Activated CD8-positive, alpha-beta T cell treated with anti-CD3 and anti-CD28 coated beads for 36 hours (primary cell): ENCODE data around the gene TCTN1. TPM values are rescaled to one million over a fixed set of nuclear protein-coding genes. Genes with fewer than 3 reads are reported as not detected.
A peak's percentile ranks its signal among the peaks of the same experiment; 100 is the strongest.

Source experiments
- ATAC-seq: fragments of 200-7000 bp; cut with Tn5 transposase; one replicate; pipeline ENCODE4 v1.10.0; 2021; ENCODE audit warnings: mild to moderate bottlenecking, moderate library complexity
- CTCF ChIA-PET: fragments of 350-600 bp; sonication (Branson Sonifier 250); formaldehyde crosslinking; loops from one replicate; lab custom pipeline; 2021; ENCODE audit warnings: antibody characterized with exemption; lab: Charles Lee
- POLR2A ChIA-PET: fragments of 350-600 bp; sonication (Branson Sonifier 250); formaldehyde crosslinking; loops from one replicate; lab custom pipeline; 2021; ENCODE audit warnings: antibody characterized with exemption; lab: Charles Lee
- DNase-seq: peaks from one replicate; pipeline ENCODE4 v3.0.0-alpha.2; 2020
- H3K27ac Mint-ChIP-seq: one replicate; pipeline ENCODE4 v1.8.0; 2021; ENCODE audit warnings: mild to moderate bottlenecking, mixed read lengths
- H3K27me3 Mint-ChIP-seq: one replicate; pipeline ENCODE4 v1.8.0; 2021; ENCODE audit warnings: mixed read lengths
- H3K36me3 Mint-ChIP-seq: one replicate; pipeline ENCODE4 v1.8.0; 2021; ENCODE audit warnings: low read depth, mixed read lengths
- H3K4me1 Mint-ChIP-seq: one replicate; pipeline ENCODE4 v1.8.0; 2021; ENCODE audit warnings: low read depth, mixed read lengths
- H3K4me3 Mint-ChIP-seq: one replicate; pipeline ENCODE4 v1.8.0; 2021; ENCODE audit warnings: mild to moderate bottlenecking, moderate library complexity, mixed read lengths
- H3K9me3 Mint-ChIP-seq: one replicate; pipeline ENCODE4 v1.8.0; 2021; ENCODE audit warnings: mixed read lengths
- intact Hi-C: fragments of 100-400 bp; cut with micrococcal nuclease; formaldehyde crosslinking; loops from one replicate; pipeline ENCODE4 v1.10.0; 2022
- total RNA-seq, 2 experiments: library from RNA; stranded (reverse); gene quantifications; one replicate each; pipeline ENCODE4 v1.2.3, GENCODE V29; 2021
- TF ChIP-seq, protein P1 (sequence below): fragments of 200-600 bp; IDR thresholded peaks from one replicate; pipeline ENCODE4 v1.8.0; 2022; ENCODE audit warnings: antibody characterized with exemption, mild to moderate bottlenecking

Gene TCTN1
- 1 to 10 TPM; 7.9 to 8.6 TPM for total RNA-seq

DNA sequence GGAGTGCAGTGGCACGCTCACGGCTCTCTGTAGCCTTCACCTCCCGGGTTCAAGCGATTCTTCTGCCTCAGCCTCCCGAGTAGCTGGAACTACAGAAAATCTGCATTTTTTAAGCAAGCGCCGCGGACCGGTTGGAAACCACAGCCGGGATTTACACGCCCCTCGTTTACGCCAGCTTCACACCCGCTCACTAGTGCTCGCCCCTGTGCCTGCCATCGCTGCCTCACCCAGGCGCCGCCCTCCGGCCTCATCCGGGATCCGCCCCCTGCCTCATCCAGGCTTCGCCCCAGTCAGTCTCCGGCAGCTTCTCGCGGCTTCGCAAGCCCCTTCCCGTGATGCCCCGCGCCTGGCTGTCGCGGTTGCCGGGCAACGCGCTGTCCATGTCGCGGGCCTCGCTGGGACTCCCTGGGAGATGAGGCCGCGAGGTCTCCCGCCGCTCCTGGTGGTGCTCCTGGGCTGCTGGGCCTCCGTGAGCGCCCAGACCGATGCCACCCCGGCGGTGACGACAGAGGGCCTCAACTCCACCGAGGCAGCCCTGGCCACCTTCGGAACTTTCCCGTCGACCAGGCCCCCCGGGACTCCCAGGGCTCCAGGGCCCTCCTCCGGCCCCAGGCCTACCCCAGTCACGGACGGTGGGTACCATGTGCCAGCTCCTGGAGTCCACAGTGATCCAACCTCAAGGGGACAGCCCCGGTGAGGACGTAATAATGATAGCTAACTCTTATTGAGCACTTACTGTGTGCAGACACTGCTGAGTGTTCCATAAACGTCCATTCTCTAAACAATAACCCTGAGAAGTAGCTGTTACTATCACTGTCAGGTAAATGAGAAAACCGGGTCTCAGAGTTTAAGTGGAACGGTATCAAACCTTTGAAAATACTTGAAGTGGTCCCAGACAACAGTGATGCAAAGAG lies at the start of gene TCTN1:
Gene TCTN1, plus strand, starts transcription at position 359 of the 914 bp plus-strand sequence. Its CDS starts 54 bp downstream, at position 413.
- Mint-ChIP-seq H3K4me1 (peaks cover 10% of the 10 kb centered on the region), H3K36me3 (no peaks in the 10 kb centered on the region), H3K27me3 (no peaks in the 10 kb centered on the region), H3K4me3 (peak within 1 kb of the TSS; percentile 83), H3K9me3 (no peaks in the 10 kb centered on the region), H3K27ac (peak within 1 kb of the TSS; percentile 86)
- CTCF ChIA-PET: interaction anchor here (0.7 to 7.0 kb wide), 9 partner anchors 13 to 213 kb away, joined by 3 to 53 read pairs (median 4); partner anchors contain the start of gene ARPC3
- POLR2A ChIA-PET: interaction anchor here (0.6 to 1.8 kb wide), 14 partner anchors 8 to 164 kb away, joined by 3 to 7 read pairs (median 3); partner anchors contain the start of genes ARPC3, FAM216A and GPN3
- ATAC-seq (peak; percentile 100), DNase-seq (peak; percentile 98)
- TF ChIP-seq, protein P1, sequence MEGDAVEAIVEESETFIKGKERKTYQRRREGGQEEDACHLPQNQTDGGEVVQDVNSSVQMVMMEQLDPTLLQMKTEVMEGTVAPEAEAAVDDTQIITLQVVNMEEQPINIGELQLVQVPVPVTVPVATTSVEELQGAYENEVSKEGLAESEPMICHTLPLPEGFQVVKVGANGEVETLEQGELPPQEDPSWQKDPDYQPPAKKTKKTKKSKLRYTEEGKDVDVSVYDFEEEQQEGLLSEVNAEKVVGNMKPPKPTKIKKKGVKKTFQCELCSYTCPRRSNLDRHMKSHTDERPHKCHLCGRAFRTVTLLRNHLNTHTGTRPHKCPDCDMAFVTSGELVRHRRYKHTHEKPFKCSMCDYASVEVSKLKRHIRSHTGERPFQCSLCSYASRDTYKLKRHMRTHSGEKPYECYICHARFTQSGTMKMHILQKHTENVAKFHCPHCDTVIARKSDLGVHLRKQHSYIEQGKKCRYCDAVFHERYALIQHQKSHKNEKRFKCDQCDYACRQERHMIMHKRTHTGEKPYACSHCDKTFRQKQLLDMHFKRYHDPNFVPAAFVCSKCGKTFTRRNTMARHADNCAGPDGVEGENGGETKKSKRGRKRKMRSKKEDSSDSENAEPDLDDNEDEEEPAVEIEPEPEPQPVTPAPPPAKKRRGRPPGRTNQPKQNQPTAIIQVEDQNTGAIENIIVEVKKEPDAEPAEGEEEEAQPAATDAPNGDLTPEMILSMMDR: no peak
- intact Hi-C loops: no loop called here

DNA sequence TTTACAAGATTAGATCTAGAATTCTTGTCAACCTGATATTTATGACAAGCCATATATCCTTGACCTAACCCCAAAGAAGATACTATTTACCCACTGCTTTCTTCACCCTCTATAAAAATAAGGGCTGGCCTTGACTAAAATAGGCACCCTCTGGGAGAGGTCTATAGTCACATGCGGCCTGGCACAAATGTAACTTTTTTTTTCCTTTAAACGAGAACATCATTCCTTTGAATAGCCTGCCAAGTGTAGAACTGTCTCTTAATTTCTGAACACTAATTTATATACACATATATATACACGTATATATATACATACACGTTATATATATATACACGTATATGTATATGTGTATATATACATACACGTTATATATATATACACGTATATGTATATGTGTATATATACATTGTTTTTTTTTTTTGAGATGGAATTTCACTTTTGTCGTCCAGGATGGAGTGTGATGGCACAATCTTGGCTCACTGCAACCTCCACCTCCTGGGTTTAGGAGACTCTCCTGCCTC lies 49.4 kb upstream of the TCTN1 start:
- intact Hi-C loops: no loop called here

DNA sequence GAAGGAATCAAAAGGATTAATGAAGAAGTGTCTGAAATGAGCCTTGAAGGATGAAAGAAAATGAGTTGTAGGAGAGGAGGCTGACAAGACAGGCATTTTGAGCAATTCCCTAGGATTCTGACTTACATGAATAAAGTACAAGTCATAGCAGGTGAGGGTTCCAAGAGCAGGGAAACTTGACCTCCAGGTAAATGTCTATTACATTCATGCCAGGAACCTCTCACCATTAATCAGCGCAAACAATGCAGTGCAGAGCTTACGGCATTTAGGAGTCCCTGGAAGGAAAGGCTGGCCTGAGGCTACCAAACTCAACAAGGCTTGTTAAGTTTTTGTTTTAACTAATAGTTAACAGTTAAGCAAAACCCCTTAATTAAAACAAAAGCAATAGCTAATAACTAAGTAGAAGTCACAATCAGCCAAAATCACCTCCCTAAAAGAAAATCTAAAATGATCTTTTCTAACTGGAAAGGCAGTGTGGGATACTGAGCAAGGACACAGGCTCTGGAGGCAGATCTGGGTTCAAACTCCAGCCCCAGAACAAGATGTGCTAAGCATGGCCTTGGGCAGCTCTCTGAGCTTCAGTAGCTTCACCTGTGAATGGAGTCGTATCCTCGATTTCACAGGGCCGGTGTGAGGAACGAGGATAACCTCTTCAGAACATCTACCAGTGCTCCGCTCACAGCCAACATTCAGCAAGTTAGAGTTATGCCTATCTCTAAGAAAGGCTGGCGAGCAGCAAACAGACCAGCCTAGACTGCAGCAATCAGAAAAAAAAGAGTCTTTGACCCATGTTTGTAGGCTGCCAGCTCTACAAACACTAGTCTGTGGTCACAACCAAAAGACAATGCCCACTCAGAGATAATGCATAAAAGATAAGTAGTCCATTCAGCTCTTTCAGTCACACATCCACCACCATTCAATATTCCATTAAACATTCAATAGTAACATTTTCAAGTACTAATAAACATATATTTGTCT lies 47.7 kb upstream of the TCTN1 start:
- H3K27ac Mint-ChIP-seq: peak overlapping the region; percentile 76
- ATAC-seq (no peak), DNase-seq (no peak)
- no peak overlapping the region for H3K4me3 Mint-ChIP-seq
- CTCF ChIA-PET: interaction anchor here (1.1 to 1.5 kb wide), 3 partner anchors 14 to 36 kb away, joined by 5 to 9 read pairs (median 5); no protein-coding TSS in a partner anchor
- POLR2A ChIA-PET: interaction anchor here (0.7 to 11.8 kb wide), 6 partner anchors 11 to 98 kb away, joined by 3 to 79 read pairs (median 3); partner anchors contain the start of gene FAM216A
- intact Hi-C loops: no loop called here
- H3K4me1 Mint-ChIP-seq: peaks cover 66% of the 10 kb centered on the region
- no peaks in the 10 kb centered on the region for H3K27me3 Mint-ChIP-seq
- peaks cover 7% of the 10 kb centered on the region for H3K9me3 Mint-ChIP-seq
- peaks cover 36% of the 10 kb centered on the region for H3K36me3 Mint-ChIP-seq
- TF ChIP-seq, protein P1: no peak

More for the DNA sequence above, 49.4 kb upstream of the TCTN1 start:
- Mint-ChIP-seq H3K27ac (peak overlapping the region; percentile 93), H3K36me3 (peaks cover 33% of the 10 kb centered on the region), H3K4me1 (peaks cover 68% of the 10 kb centered on the region), H3K27me3 (no peaks in the 10 kb centered on the region), H3K9me3 (peaks cover under 1% of the 10 kb centered on the region), H3K4me3 (no peak overlapping the region)
- POLR2A ChIA-PET: interaction anchor here (0.6 to 11.8 kb wide), 3 partner anchors 12 to 27 kb away, joined by 3 to 79 read pairs (median 4); no protein-coding TSS in a partner anchor
- no peak for DNase-seq
- CTCF ChIA-PET: no interaction called here
- ATAC-seq: no peak
- TF ChIP-seq, protein P1: no peak

DNA sequence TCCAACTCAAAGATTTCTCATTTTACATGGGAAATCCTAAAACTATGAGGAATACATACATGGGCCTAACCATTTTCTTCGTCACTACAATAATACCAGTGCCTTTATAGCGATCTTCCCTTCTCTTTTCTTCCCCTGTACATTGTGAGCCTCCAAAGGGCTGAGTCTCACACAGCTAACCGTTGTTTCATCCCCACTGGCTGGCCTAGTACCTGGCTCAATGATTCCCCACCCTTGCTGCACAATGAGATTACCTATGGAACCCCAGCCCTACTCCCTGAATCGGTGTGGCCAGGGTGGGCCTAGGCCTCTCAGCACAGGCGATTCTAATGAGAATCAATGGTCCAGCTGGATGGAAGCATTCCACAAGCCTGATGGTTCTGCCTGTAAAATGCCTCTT lies 46.9 kb upstream of the TCTN1 start:
- TF ChIP-seq, protein P1: no peak
- intact Hi-C loops: no loop called here
- peak overlapping the region; percentile 40 for H3K27ac Mint-ChIP-seq

More for the DNA sequence above, 46.9 kb upstream of the TCTN1 start:
- Mint-ChIP-seq H3K27me3 (no peaks in the 10 kb centered on the region), H3K4me3 (no peak overlapping the region), H3K9me3 (peaks cover 13% of the 10 kb centered on the region), H3K36me3 (peaks cover 41% of the 10 kb centered on the region), H3K4me1 (peaks cover 61% of the 10 kb centered on the region)
- ChIA-PET POLR2A (interaction anchor here (1.2 to 11.8 kb wide), 3 partner anchors 10 to 99 kb away, joined by 3 to 79 read pairs (median 3); partner anchors contain the start of genes FAM216A and GPN3), CTCF (interaction anchor here (0.7 to 1.5 kb wide), 6 partner anchors 12 to 204 kb away, joined by 3 to 5 read pairs (median 4); partner anchors contain the start of gene ARPC3)
- no peak for DNase-seq
- no peak for ATAC-seq
